DND-41 (cell line): Measurements from ENCODE around the gene SLC5A1.

ENCODE experiments used
- ATAC-seq: fragments of 200-7000 bp; cut with Tn5 transposase; 3 replicates; pipeline ENCODE4 v1.9.1; 2021; ENCODE audit warnings: low read depth; ENCODE audit not compliant: insufficient read depth
- DNase-seq: peaks from one replicate; pipeline ENCODE4 v3.0.0-alpha.2; 2020
- H2AFZ ChIP-seq: 2 replicates; pipeline ENCODE4 v1.6.0; 2012; ENCODE audit warnings: low read depth, low read length
- H3K27ac ChIP-seq: 2 replicates; pipeline ENCODE4 v1.5.1; 2012; ENCODE audit warnings: low read length, inconsistent platforms
- H3K27me3 ChIP-seq: fragments of 200-600 bp; sonication (generic); 2 replicates; pipeline ENCODE4 v1.6.0; 2012; ENCODE audit warnings: low read length, mild to moderate bottlenecking, inconsistent platforms; ENCODE audit not compliant: insufficient read depth, poor library complexity
- H3K36me3 ChIP-seq: 2 replicates; pipeline ENCODE4 v1.5.1; 2012; ENCODE audit warnings: low read length, inconsistent platforms; ENCODE audit not compliant: insufficient read depth
- H3K4me1 ChIP-seq: 2 replicates; pipeline ENCODE4 v1.5.1; 2012; ENCODE audit warnings: mild to moderate bottlenecking, low read length; ENCODE audit not compliant: insufficient read depth
- H3K4me2 ChIP-seq: 2 replicates; pipeline ENCODE4 v1.6.0; 2012; ENCODE audit warnings: mild to moderate bottlenecking, moderate library complexity, low read length, inconsistent platforms; ENCODE audit not compliant: insufficient read depth
- H3K4me3 ChIP-seq, 2 experiments: fragments of 200-600 bp in 1 of 2; shearing (Covaris generic) in 1 of 2; 2 replicates each; pipeline ENCODE4 v1.5.1; 2012 to 2016; ENCODE audit warnings: inconsistent platforms in 2 of 2, low read length in 2 of 2, mild to moderate bottlenecking in 2 of 2, low read depth in 1 of 2, moderate library complexity in 1 of 2
- H3K79me2 ChIP-seq: 2 replicates; pipeline ENCODE4 v1.6.0; 2012; ENCODE audit warnings: low read length, inconsistent platforms; ENCODE audit not compliant: insufficient read depth
- H3K9ac ChIP-seq: 2 replicates; pipeline ENCODE4 v1.6.0; 2012; ENCODE audit warnings: low read depth, mild to moderate bottlenecking, inconsistent platforms, low read length, moderate library complexity
- H3K9me3 ChIP-seq: 2 replicates; pipeline ENCODE4 v1.5.1; 2012; ENCODE audit warnings: low read length, moderate library complexity, mild to moderate bottlenecking, inconsistent platforms; ENCODE audit not compliant: insufficient read depth, severe bottlenecking
- H4K20me1 ChIP-seq: 2 replicates; pipeline ENCODE4 v1.6.0; 2012; ENCODE audit warnings: low read length; ENCODE audit not compliant: insufficient read depth
- CTCF ChIP-seq: IDR thresholded peaks from 2 replicates; pipeline ENCODE4 v1.5.1; 2012; ENCODE audit warnings: borderline replicate concordance, low read length, moderate library complexity, mild to moderate bottlenecking; ENCODE audit not compliant: poor library complexity, severe bottlenecking; ENCODE audit errors: extremely low read depth
- EZH2 ChIP-seq: IDR thresholded peaks from 3 replicates; pipeline ENCODE4 v1.6.1; 2012; ENCODE audit warnings: borderline replicate concordance, low read depth, mild to moderate bottlenecking, moderate library complexity, low read length, inconsistent platforms; ENCODE audit not compliant: severe bottlenecking

Gene SLC5A1

GRCh38 chr22:32073823-32074380 is 30.8 kb downstream of the SLC5A1 start:
- Histone ChIP-seq H3K27me3 (peaks cover 33% of the 10 kb centered on the region), H3K79me2 (no peaks in the 10 kb centered on the region), H2AFZ (no peak overlapping the region), H3K9ac (no peak overlapping the region), H3K4me3 (no peak overlapping the region), H3K36me3 (no peaks in the 10 kb centered on the region), H3K4me1 (no peaks in the 10 kb centered on the region), H4K20me1 (no peaks in the 10 kb centered on the region), H3K27ac (no peak overlapping the region), H3K4me2 (no peak overlapping the region), H3K9me3 (no peaks in the 10 kb centered on the region)
- DNase-seq: no peak
- ATAC-seq: no peak
- TF ChIP-seq EZH2 (no peak), CTCF (no peak)

GRCh38 chr22:32075997-32076760 is 33.1 kb downstream of the SLC5A1 start:
- no peak overlapping the region for H3K4me2 ChIP-seq
- H3K27me3 ChIP-seq: peaks cover 35% of the 10 kb centered on the region
- H3K4me3 ChIP-seq: no peak overlapping the region
- no peaks in the 10 kb centered on the region for H3K36me3 ChIP-seq
- H3K79me2 ChIP-seq: no peaks in the 10 kb centered on the region
- DNase-seq (no peak), ATAC-seq (no peak)
- TF ChIP-seq CTCF (no peak), EZH2 (no peak)
- H2AFZ ChIP-seq: no peak overlapping the region
- no peaks in the 10 kb centered on the region for H3K4me1 ChIP-seq
- H4K20me1 ChIP-seq: no peaks in the 10 kb centered on the region
- H3K9me3 ChIP-seq: no peaks in the 10 kb centered on the region
- no peak overlapping the region for H3K27ac ChIP-seq
- H3K9ac ChIP-seq: no peak overlapping the region

- no peak overlapping the region for H2AFZ ChIP-seq
- H3K27me3 ChIP-seq: peaks cover 31% of the 10 kb centered on the region
- H3K27ac ChIP-seq: no peak overlapping the region
- no peak overlapping the region for H3K4me3 ChIP-seq
- no peaks in the 10 kb centered on the region for H3K9me3 ChIP-seq
- TF ChIP-seq CTCF: no peak
- TF ChIP-seq EZH2: no peak
- DNase-seq (no peak), ATAC-seq (no peak)
- H3K36me3 ChIP-seq: no peaks in the 10 kb centered on the region
- H3K79me2 ChIP-seq: no peaks in the 10 kb centered on the region
- no peak overlapping the region for H3K4me2 ChIP-seq
- H3K9ac ChIP-seq: no peak overlapping the region
- no peaks in the 10 kb centered on the region for H4K20me1 ChIP-seq
- H3K4me1 ChIP-seq: no peaks in the 10 kb centered on the region
Measured at GRCh38 chr22:32076761-32077084, 33.7 kb downstream of the SLC5A1 start.
